Prostate gland (tissue), 2 donors: ENCODE results near the gene INSM1. TPM values are rescaled to one million over a fixed set of nuclear protein-coding genes. Genes with fewer than 3 reads are reported as not detected.

Experiments used
- DNase-seq: peaks from one replicate; pipeline ENCODE4 v3.0.0-alpha.2; 2019; ENCODE audit warnings: low spot score
- H3K27ac ChIP-seq, 2 donors: fragments of 200-600 bp; sonication (generic); 2 replicates each; pipeline ENCODE4 v1.5.1; 2017 to 2019
- H3K27me3 ChIP-seq: fragments of 200-600 bp; sonication (generic); replicated peaks from 2 replicates; pipeline ENCODE4 v1.5.1; 2019; ENCODE audit not compliant: insufficient read depth
- H3K36me3 ChIP-seq, 2 donors: fragments of 200-600 bp; sonication (generic); 1 replicate in 1 of 2; 2 replicates in 1 of 2; pipeline versions ENCODE4 v1.5.1 to v1.8.1; 2017 to 2019
- H3K4me1 ChIP-seq: fragments of 200-600 bp; sonication (generic); replicated peaks from 2 replicates; pipeline ENCODE4 v1.5.1; 2019
- H3K4me3 ChIP-seq, 2 donors: fragments of 200-600 bp; sonication (generic); 2 replicates each; pipeline ENCODE4 v1.5.1; 2017 to 2019
- H3K9me3 ChIP-seq: fragments of 200-600 bp; sonication (generic); 2 replicates; pipeline ENCODE4 v1.5.1; 2017
- CTCF ChIP-seq, 4 experiments: fragments of 200-600 bp in 2 of 4; fragments of 450-650 bp in 2 of 4; sonication (generic) in 2 of 4; IDR thresholded peaks; 1 replicate in 3 of 4; 2 replicates in 1 of 4; pipeline ENCODE4 v1.5.1; 2016 to 2019; ENCODE audit warnings: antibody characterized with exemption in 4 of 4, mild to moderate bottlenecking in 2 of 4, moderate library complexity in 2 of 4
- POLR2A ChIP-seq: fragments of 450-650 bp; IDR thresholded peaks from one replicate; pipeline ENCODE4 v1.6.1; 2016; ENCODE audit warnings: antibody characterized with exemption, mild to moderate bottlenecking
- POLR2AphosphoS5 ChIP-seq: sonication (generic); formaldehyde crosslinking; IDR thresholded peaks from one replicate; pipeline ENCODE4 v1.6.1; 2017; ENCODE audit warnings: antibody characterized with exemption
- WGBS: methylation state at CpG from one replicate; pipeline ENCODE4 v1.1.5; 2018; 5-methylcytosine and 5-hydroxymethylcytosine counted together
- intact Hi-C: fragments of 100-400 bp; cut with DNase I; formaldehyde crosslinking; loops from one replicate; pipeline ENCODE4 v1.14.2; 2022
- total RNA-seq, 2 donors: library from RNA; depleted of rRNA; stranded (reverse); fragments of >200 nt; gene quantifications; one replicate each; pipeline ENCODE4 v1.1.0, GENCODE V29; 2016

Gene INSM1
- total RNA-seq, 2 donors from 2014 or later = 0.82 to 1.5 TPM

- intact Hi-C loops = no loop called here
- 89% methylated on average over 6 of the region's 6 CpGs for WGBS
- no peaks in the 10 kb centered on the region for H3K9me3 ChIP-seq
- H3K27me3 ChIP-seq = no peaks in the 10 kb centered on the region
- no peak for DNase-seq
- no peak overlapping the region for H3K27ac ChIP-seq
- no peaks in the 10 kb centered on the region for H3K36me3 ChIP-seq
- H3K4me1 ChIP-seq = no peaks in the 10 kb centered on the region
- TF ChIP-seq POLR2AphosphoS5 = no peak
- H3K4me3 ChIP-seq = no peak overlapping the region
Measured at GRCh38 chr20:20333866-20334265, 34.0 kb upstream of the INSM1 start.

GRCh38 chr20:20334489-20334888 is 33.4 kb upstream of the INSM1 start:
- WGBS = 57% methylated on average over 5 of the region's 5 CpGs
- Histone ChIP-seq H3K27me3 (no peaks in the 10 kb centered on the region), H3K27ac (no peak overlapping the region), H3K4me1 (no peaks in the 10 kb centered on the region), H3K36me3 (no peaks in the 10 kb centered on the region), H3K4me3 (no peak overlapping the region), H3K9me3 (no peaks in the 10 kb centered on the region)
- intact Hi-C loops = no loop called here
- DNase-seq = no peak
- no peak for TF ChIP-seq POLR2AphosphoS5
- no peak for TF ChIP-seq CTCF (IDR thresholded peaks at IDR 0.05)
- TF ChIP-seq POLR2A = no peak

GRCh38 chr20:20338133-20338730 is 29.7 kb upstream of the INSM1 start:
- Histone ChIP-seq H3K27me3 (no peaks in the 10 kb centered on the region), H3K4me1 (peaks cover 5% of the 10 kb centered on the region)
- WGBS = 89% methylated on average over 14 of the region's 14 CpGs

GRCh38 chr20:20340443-20340842 is 27.5 kb upstream of the INSM1 start:
- 93% methylated on average over 16 of the region's 16 CpGs for WGBS
- intact Hi-C loops = no loop called here
- peaks cover 5% of the 10 kb centered on the region for H3K4me1 ChIP-seq
- no peak for TF ChIP-seq POLR2A
- no peak for TF ChIP-seq POLR2AphosphoS5
- TF ChIP-seq CTCF (IDR thresholded peaks at IDR 0.05) = no peak
- DNase-seq = no peak
- no peaks in the 10 kb centered on the region for H3K27me3 ChIP-seq
- H3K4me3 ChIP-seq = no peak overlapping the region
- no peaks in the 10 kb centered on the region for H3K9me3 ChIP-seq
- H3K36me3 ChIP-seq = no peaks in the 10 kb centered on the region
- no peak overlapping the region for H3K27ac ChIP-seq

More at GRCh38 chr20:20338133-20338730, 29.7 kb upstream of the INSM1 start:
- Histone ChIP-seq H3K4me3 (no peak overlapping the region), H3K27ac (no peak overlapping the region), H3K36me3 (no peaks in the 10 kb centered on the region), H3K9me3 (no peaks in the 10 kb centered on the region)
- intact Hi-C loops = no loop called here
- no peak for DNase-seq
- TF ChIP-seq POLR2A (no peak), CTCF (IDR thresholded peaks at IDR 0.05) (no peak)

GRCh38 chr20:20341371-20341770 is 26.5 kb upstream of the INSM1 start:
- Histone ChIP-seq H3K4me3 (no peak overlapping the region), H3K27ac (no peak overlapping the region), H3K9me3 (no peaks in the 10 kb centered on the region), H3K27me3 (no peaks in the 10 kb centered on the region), H3K36me3 (no peaks in the 10 kb centered on the region), H3K4me1 (peaks cover 5% of the 10 kb centered on the region)
- intact Hi-C loops = no loop called here
- no peak for DNase-seq
- no peak for TF ChIP-seq CTCF (IDR thresholded peaks at IDR 0.05)
- no peak for TF ChIP-seq POLR2AphosphoS5
- no peak for TF ChIP-seq POLR2A
- 25% methylated on average over 4 of the region's 4 CpGs for WGBS
